Psoas muscle (tissue), 8 donors: Measurements from ENCODE around the gene CENPO. TPM values are rescaled to one million over a fixed set of nuclear protein-coding genes. Genes with fewer than 3 reads are reported as not detected.
"Not testable (repeated sequence)": the region's sequence is repeated elsewhere in the genome, so short reads cannot be mapped to it uniquely, and the experiment has no call there.

Source experiments
- ATAC-seq, 4 donors: fragments of 200-7000 bp; cut with Tn5 transposase; one replicate each; pipeline ENCODE4 v1.9.1; 2020; ENCODE audit warnings: moderate library complexity in 3 of 4, mild to moderate bottlenecking in 2 of 4
- DNase-seq, 2 donors: peaks; one replicate each; pipeline ENCODE4 v3.0.0-alpha.2; 2020
- H3K27ac ChIP-seq: fragments of 200-600 bp; one replicate; pipeline ENCODE4 v1.8.0; 2022
- H3K27me3 ChIP-seq, 3 donors: fragments of 200-600 bp in 1 of 3; one replicate each; pipeline versions ENCODE4 v1.6.1 to v1.8.0; 2013 to 2022; ENCODE audit warnings: low read length in 2 of 3, mild to moderate bottlenecking in 2 of 3, moderate library complexity in 1 of 3; ENCODE audit not compliant: insufficient read depth in 3 of 3
- H3K36me3 ChIP-seq, 2 donors: fragments of 200-600 bp in 1 of 2; one replicate each; pipeline versions ENCODE4 v1.6.1 to v1.8.0; 2013 to 2022; ENCODE audit warnings: low read depth in 1 of 2, mild to moderate bottlenecking in 1 of 2, moderate library complexity in 1 of 2; ENCODE audit not compliant: insufficient read depth in 1 of 2
- H3K4me1 ChIP-seq: fragments of 200-600 bp; one replicate; pipeline ENCODE4 v1.8.0; 2022
- H3K4me3 ChIP-seq: fragments of 200-600 bp; one replicate; pipeline ENCODE4 v1.8.0; 2022; ENCODE audit warnings: mild to moderate bottlenecking
- H3K9me3 ChIP-seq: fragments of 200-600 bp; one replicate; pipeline ENCODE4 v1.8.0; 2022
- CTCF ChIP-seq: fragments of 200-600 bp; IDR thresholded peaks from one replicate; pipeline ENCODE4 v1.8.0; 2022; ENCODE audit warnings: antibody characterized with exemption
- WGBS, 3 donors: extraction: QIAGEN DNeasy Blood & Tissue Kit; methylation state at CpG; one replicate each; pipeline versions ENCODE4 v1.1.6 to v1.1.7; 2013; 5-methylcytosine and 5-hydroxymethylcytosine counted together
- intact Hi-C, 2 donors: fragments of 100-400 bp; cut with DNase I; formaldehyde crosslinking; loops; one replicate each; pipeline versions ENCODE4 v1.11.0 to v1.14.2; 2022
- polyA plus RNA-seq, 3 donors: library from polyadenylated mRNA; stranded (reverse); fragments of 200-250 nt; gene quantifications; one replicate each; pipeline ENCODE4 v1.2.3, GENCODE V29; 2013
- total RNA-seq, 4 donors: library from RNA; stranded (reverse); fragmentation: NEBNext Ultra II Directional in 2 of 4; extraction: Animal tissue kit (Norgen Biotek cat#: 25700) in 2 of 4; gene quantifications; one replicate each; pipeline versions ENCODE4 v1.2.1 to v1.2.4, GENCODE V29; 2021 to 2023
- donor health status: healthy with polysubstance abuse.
- donor health status: DM: no; HTN: no; CAD: no; lungs with moderate emphysema.
- donor health status: Bipolar disorder and iron deficiency.
- donor health status: healthy.
- donor health status: DM: yes; HTN: yes; CAD: no.
- donor health status: DM: no; HTN: no; CAD: no.
- donor health status: DM: no; HTN: no; CAD: no.
- donor health status: DM: yes; HTN: yes; CAD: no.

Gene CENPO
- total and polyA plus RNA-seq, 7 donors = 1.6 to 5.4 (median 2.8) TPM

DNA sequence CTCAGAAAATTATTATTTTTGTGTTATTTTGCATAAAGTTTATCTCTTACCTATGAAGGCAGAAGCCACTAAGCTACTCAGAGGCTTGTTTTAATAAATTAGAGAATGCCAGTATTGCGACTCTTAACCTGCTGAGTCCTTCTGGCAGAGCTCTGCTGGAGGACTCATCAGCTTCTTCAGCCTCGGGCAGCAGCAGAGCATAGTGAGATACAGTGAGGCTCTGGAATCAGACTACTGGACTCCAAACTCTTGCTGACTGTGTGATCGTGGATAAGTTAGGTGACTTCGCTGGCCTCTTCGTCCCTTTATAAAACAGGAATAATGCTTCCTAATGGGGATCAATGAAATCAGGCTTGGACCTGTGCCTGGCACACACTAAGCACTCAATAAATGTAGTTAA, 1.8 kb upstream of the CENPO start:
- H3K27ac ChIP-seq = no peak overlapping the region
- no peak for TF ChIP-seq CTCF
- DNase-seq = no peak
- no peak for ATAC-seq
- no peaks in the 10 kb centered on the region for H3K27me3 ChIP-seq
- no peaks in the 10 kb centered on the region for H3K9me3 ChIP-seq
- 94 to 98% (median 94%) methylated on average over 5 of the region's 5 CpGs for WGBS, 3 donors
- intact Hi-C loops = no loop called here
- peaks cover 7% of the 10 kb centered on the region for H3K4me1 ChIP-seq
- no peak overlapping the region for H3K4me3 ChIP-seq
- peaks cover 0 to 19% of the 10 kb centered on the region in 2 donors for H3K36me3 ChIP-seq

DNA sequence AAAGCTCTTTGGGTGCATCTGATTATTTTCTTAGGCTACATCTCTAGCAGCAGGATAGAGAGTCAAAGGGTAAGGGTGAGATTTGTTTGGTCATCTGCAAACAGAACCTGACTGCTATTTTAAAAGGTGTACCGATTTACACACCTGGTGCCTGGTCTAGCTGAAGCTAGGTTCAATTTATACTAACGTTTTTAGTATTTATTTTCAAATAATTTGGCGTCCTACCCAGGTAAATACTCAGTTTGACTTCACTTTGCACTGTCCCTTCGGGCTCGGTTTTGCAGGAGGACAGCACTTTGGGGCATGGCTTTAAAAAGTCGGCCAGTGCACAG, 717 bp upstream of the CENPO start:
- Histone ChIP-seq H3K4me1 (peaks cover 7% of the 10 kb centered on the region), H3K36me3 (peaks cover 0 to 19% of the 10 kb centered on the region in 2 donors), H3K4me3 (peak overlapping the region; percentile 97), H3K27ac (peak overlapping the region; percentile 100), H3K27me3 (no peaks in the 10 kb centered on the region), H3K9me3 (no peaks in the 10 kb centered on the region)
- 1 to 4% (median 2%) methylated on average over 6 of the region's 6 CpGs for WGBS, 3 donors
- ATAC-seq (no peak), DNase-seq (no peak)
- intact Hi-C loops = no loop called here
- no peak for TF ChIP-seq CTCF

GRCh38 chr2:24793761-24794435, 673 bp downstream of the CENPO start:
- intact Hi-C loops = no loop called here
- peaks cover 0 to 14% of the 10 kb centered on the region in 2 donors for H3K36me3 ChIP-seq
- H3K27ac ChIP-seq = no peak overlapping the region
- TF ChIP-seq CTCF = no peak
- H3K9me3 ChIP-seq = no peaks in the 10 kb centered on the region
- no peaks in the 10 kb centered on the region for H3K27me3 ChIP-seq
- peak overlapping the region; percentile 97 for H3K4me3 ChIP-seq
- ATAC-seq = no peak
- 5 to 6% (median 5%) methylated on average over 14 of the region's 14 CpGs for WGBS, 3 donors
- no peak for DNase-seq
- peaks cover 7% of the 10 kb centered on the region for H3K4me1 ChIP-seq

- DNase-seq = no peak
- WGBS, 3 donors = 92 to 97% (median 96%) methylated on average over 2 of the region's 2 CpGs
- no peak for TF ChIP-seq CTCF
- Histone ChIP-seq H3K4me3 (no peak overlapping the region), H3K27ac (no peak overlapping the region), H3K36me3 (peaks cover 0 to 8% of the 10 kb centered on the region in 2 donors), H3K9me3 (no peaks in the 10 kb centered on the region), H3K27me3 (no peaks in the 10 kb centered on the region), H3K4me1 (peaks cover 7% of the 10 kb centered on the region)
- no peak for ATAC-seq
- intact Hi-C loops = no loop called here
Measured at GRCh38 chr2:24797644-24798043, 4.4 kb downstream of the CENPO start.

DNA sequence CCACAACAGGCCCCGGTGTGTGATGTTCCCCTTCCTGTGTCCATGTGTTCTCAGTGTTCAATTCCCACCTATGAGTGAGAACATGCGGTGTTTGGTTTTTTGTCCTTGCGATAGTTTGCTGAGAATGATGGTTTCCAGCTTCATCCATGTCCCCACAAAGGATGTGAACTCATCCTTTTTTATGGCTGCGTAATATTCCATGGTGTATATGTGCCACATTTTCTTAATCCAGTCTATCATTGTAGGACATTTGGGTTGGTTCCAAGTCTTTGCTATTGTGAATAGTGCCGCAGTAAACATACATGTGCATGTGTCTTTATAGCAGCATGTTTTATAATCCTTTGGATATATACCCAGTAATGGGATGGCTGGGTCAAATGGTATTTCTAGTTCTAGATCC, 7.3 kb downstream of the CENPO start:
- intact Hi-C loops, ATAC-seq, H3K4me3 ChIP-seq, H3K4me1 ChIP-seq, H3K9me3 ChIP-seq, H3K36me3 ChIP-seq, H3K27ac ChIP-seq, DNase-seq, H3K27me3 ChIP-seq: not testable (repeated sequence)
- 94 to 100% (median 98%) methylated on average over 3 of the region's 5 CpGs for WGBS, 3 donors

DNA sequence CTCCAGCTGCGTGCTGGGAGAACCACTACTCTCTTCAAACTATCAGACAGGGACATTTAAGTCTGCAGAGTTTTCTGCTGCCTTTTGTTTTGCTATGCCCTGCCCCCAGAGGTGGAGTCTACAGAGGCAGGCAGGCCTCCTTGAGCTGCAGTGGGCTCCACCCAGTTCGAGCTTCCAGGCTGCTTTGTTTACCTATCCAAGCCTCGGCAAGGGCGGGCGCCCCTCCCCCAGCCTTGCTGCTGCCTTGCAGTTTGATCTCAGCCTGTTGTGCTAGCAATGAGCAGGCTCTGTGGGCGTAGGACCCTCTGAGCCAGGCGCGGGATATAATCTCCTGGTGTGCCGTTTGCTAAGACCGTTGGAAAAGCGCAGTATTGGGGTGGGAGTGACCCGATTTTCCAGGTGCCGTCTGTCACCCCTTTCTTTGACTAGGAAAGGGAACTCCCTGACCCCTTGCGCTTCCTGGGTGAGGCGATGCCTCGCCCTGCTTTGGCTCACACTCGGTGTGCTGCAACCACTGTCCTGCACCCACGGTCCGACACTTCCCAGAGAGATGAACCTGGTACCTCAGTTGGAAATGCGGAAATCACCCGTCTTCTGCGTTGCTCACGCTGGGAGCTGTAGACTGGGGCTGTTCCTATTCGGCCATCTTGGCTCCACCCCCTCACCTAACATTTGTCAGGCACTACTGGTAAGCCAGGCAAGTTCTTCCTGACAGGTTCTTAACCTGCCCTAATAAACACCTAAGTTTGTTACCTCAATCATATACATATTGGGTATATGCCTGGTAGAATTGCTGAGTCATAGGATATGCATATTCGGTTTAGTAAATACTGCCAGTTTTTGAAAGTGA, 12.8 kb downstream of the CENPO start:
- DNase-seq, H3K27ac ChIP-seq, ATAC-seq, H3K4me1 ChIP-seq, H3K4me3 ChIP-seq, intact Hi-C loops, H3K36me3 ChIP-seq, H3K27me3 ChIP-seq, H3K9me3 ChIP-seq: not testable (repeated sequence)
- 94 to 98% (median 97%) methylated on average over 23 to 25 of the region's 25 CpGs for WGBS, 3 donors
